ENCODE data around the gene PACRG.

GRCh38 chr6:162770136-162770535 is 42.4 kb downstream of the PACRG start:
- no peak for TF ChIP-seq POLR2A (IDR thresholded peaks at IDR 0.05)
- no peak for TF ChIP-seq CTCF (IDR thresholded peaks at IDR 0.05)
- no peak for TF ChIP-seq POLR2AphosphoS5 (IDR thresholded peaks at IDR 0.05)

Measured in prostate gland (tissue), 2 donors.